Lung (tissue), 12 donors: ENCODE data around the gene BCOR. TPM values are rescaled to one million over a fixed set of nuclear protein-coding genes. Genes with fewer than 3 reads are reported as not detected.

Experiments
- ATAC-seq: fragments of 200-7000 bp; cut with Tn5 transposase; one replicate; pipeline ENCODE4 v1.9.1; 2020; ENCODE audit warnings: moderate number of reproducible peaks; ENCODE audit not compliant: insufficient read depth, low FRiP score
- DNase-seq, 3 donors: peaks; one replicate each; pipeline ENCODE4 v3.0.0-alpha.2; 2013 to 2017
- H3K27ac ChIP-seq, 2 donors: one replicate each; pipeline ENCODE4 v1.5.1; 2013; ENCODE audit warnings: mild to moderate bottlenecking in 2 of 2, moderate library complexity in 2 of 2, control low read depth in 1 of 2, inconsistent platforms in 1 of 2, low read depth in 1 of 2, low read length in 1 of 2
- H3K27me3 ChIP-seq, 3 donors: one replicate each; pipeline ENCODE4 v1.5.1; 2013; ENCODE audit warnings: low read length in 2 of 3; ENCODE audit not compliant: control insufficient read depth in 3 of 3, insufficient read depth in 3 of 3
- H3K36me3 ChIP-seq, 4 donors: one replicate each; pipeline ENCODE4 v1.5.1; 2013; ENCODE audit warnings: low read length in 4 of 4, mild to moderate bottlenecking in 1 of 4, moderate library complexity in 1 of 4; ENCODE audit not compliant: control insufficient read depth in 4 of 4, insufficient read depth in 4 of 4
- H3K4me1 ChIP-seq, 5 donors: one replicate each; pipeline ENCODE4 v1.5.1; 2013; ENCODE audit warnings: low read length in 5 of 5, mild to moderate bottlenecking in 2 of 5, moderate library complexity in 1 of 5; ENCODE audit not compliant: control insufficient read depth in 5 of 5, insufficient read depth in 5 of 5
- H3K4me3 ChIP-seq: one replicate; pipeline ENCODE4 v1.5.1; 2013; ENCODE audit warnings: mild to moderate bottlenecking, control low read depth, moderate library complexity
- H3K9ac ChIP-seq, 2 donors: one replicate each; pipeline ENCODE4 v1.5.1; 2013; ENCODE audit warnings: low read length in 2 of 2, control low read depth in 1 of 2; ENCODE audit not compliant: insufficient read depth in 1 of 2
- H3K9me3 ChIP-seq, 4 donors: one replicate each; pipeline ENCODE4 v1.5.1; 2013; ENCODE audit warnings: low read length in 3 of 4, mild to moderate bottlenecking in 1 of 4, moderate library complexity in 1 of 4; ENCODE audit not compliant: control insufficient read depth in 4 of 4, insufficient read depth in 3 of 4
- CTCF ChIP-seq: IDR thresholded peaks from 2 replicates; pipeline ENCODE4 v1.5.1; 2012; ENCODE audit warnings: mild to moderate bottlenecking; ENCODE audit errors: control extremely low read depth, extremely low read depth
- WGBS, 2 donors: extraction: QIAGEN DNeasy Blood & Tissue Kit; methylation state at CpG; one replicate each; pipeline ENCODE4 v1.1.7; 2013; 5-methylcytosine and 5-hydroxymethylcytosine counted together
- polyA plus RNA-seq, 2 donors: library from polyadenylated mRNA; stranded (reverse); fragments of 200-250 nt; gene quantifications; one replicate each; pipeline ENCODE4 v1.2.1, GENCODE V29; 2013
- total RNA-seq, 2 donors: library from RNA; depleted of rRNA in 1 of 2; stranded (reverse); fragments of >200 nt in 1 of 2; gene quantifications; one replicate each; pipeline ENCODE4 v1.2.1, GENCODE V29; 2014 to 2021
- donor health status: control.
- donor health status: control.
- donor health status: Bipolar disorder and iron deficiency.
- donor health status: healthy.
- donor health status: DM: yes; HTN: yes; CAD: no.

The BCOR gene
- total and polyA plus RNA-seq, 4 donors, result 10.8 to 67.2 (median 15.9) TPM

DNA sequence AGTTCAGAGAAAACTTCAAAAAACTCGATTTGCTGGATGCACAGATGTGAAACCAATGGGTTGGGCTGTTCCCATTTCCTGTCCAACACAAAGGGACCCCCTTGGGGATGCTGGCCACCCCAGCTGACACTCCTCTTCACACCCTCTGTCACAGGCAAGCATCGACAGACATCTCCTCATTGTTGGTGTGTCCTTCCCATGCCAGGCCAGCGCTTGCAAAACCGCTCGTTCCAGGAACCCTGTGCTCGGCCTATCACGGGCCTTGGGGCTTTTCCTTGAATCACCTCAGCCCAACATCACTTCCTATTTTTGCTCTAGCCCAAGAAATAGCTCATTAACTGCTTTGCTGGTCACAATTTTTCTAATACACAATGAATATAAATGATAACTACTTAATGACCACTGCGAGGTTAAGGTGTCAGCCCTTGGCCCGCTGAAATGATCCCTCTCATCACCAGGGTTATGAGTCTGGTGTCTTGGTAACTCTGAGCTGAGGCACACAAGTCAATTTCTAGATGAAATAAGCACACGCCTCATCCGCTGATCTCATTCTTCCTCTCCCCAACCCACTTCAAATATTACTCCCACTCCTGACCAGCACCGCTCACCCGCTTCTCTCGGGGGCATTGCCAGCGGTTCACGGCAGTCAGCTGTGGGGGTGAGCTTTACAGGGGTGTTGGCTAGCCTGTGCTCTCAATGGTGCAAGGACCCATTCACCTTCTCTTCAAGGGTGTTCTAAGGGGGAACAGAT lies 32.3 kb downstream of the BCOR start:
- DNase-seq, result no peak
- Histone ChIP-seq H3K9me3 (peaks cover 0 to 8% (median 0%) of the 10 kb centered on the region in 4 donors), H3K9ac (no peak overlapping the region), H3K4me3 (no peak overlapping the region), H3K36me3 (peaks cover 4 to 26% (median 13%) of the 10 kb centered on the region in 4 donors), H3K27ac (no peak overlapping the region), H3K4me1 (peaks cover 0 to 16% (median 0%) of the 10 kb centered on the region in 5 donors), H3K27me3 (no peaks in the 10 kb centered on the region)
- TF ChIP-seq CTCF, result no peak
- whole genome bisulfite sequencing, 2 donors, result 75 to 77% methylated on average over 16 of the region's 16 CpGs
- ATAC-seq, result no peak

- 76 to 92% methylated on average over 23 to 25 of the region's 25 CpGs for WGBS, 2 donors
- ATAC-seq, result no peak
- H3K4me3 ChIP-seq, result no peak overlapping the region
- H3K27me3 ChIP-seq, result no peaks in the 10 kb centered on the region
- no peak for TF ChIP-seq CTCF
- H3K4me1 ChIP-seq, result peaks cover 0 to 16% (median 0%) of the 10 kb centered on the region in 5 donors
- DNase-seq, result no peak
- H3K27ac ChIP-seq, result no peak overlapping the region
- peaks cover 0 to 6% (median 0%) of the 10 kb centered on the region in 4 donors for H3K9me3 ChIP-seq
- H3K9ac ChIP-seq, result no peak overlapping the region
- H3K36me3 ChIP-seq, result peaks cover 3 to 26% (median 7%) of the 10 kb centered on the region in 4 donors
Measured at GRCh38 chrX:40064055-40064597, 33.6 kb downstream of the BCOR start.

GRCh38 chrX:40063555-40063954 lies 34.2 kb downstream of the BCOR start:
- Histone ChIP-seq H3K4me1 (peaks cover 0 to 16% (median 0%) of the 10 kb centered on the region in 5 donors), H3K27ac (no peak overlapping the region), H3K27me3 (no peaks in the 10 kb centered on the region), H3K4me3 (no peak overlapping the region), H3K9ac (no peak overlapping the region), H3K36me3 (peaks cover 0 to 26% (median 6%) of the 10 kb centered on the region in 4 donors), H3K9me3 (peaks cover 0 to 6% (median 0%) of the 10 kb centered on the region in 4 donors)
- DNase-seq, result no peak
- WGBS, 2 donors, result 73 to 77% methylated on average over 5 to 7 of the region's 7 CpGs
- no peak for TF ChIP-seq CTCF
- ATAC-seq, result no peak
